HG02610 (cell line): Measurements from ENCODE around the gene CD84.
A peak's percentile ranks its signal among the peaks of the same experiment; 100 is the strongest.

Experiments
- ATAC-seq: cut with Tn5 transposase; IDR thresholded peaks from one replicate; pipeline ENCODE4 v1.9.1; 2021; ENCODE audit warnings: mild to moderate bottlenecking, moderate library complexity; ENCODE audit not compliant: unreplicated experiment

Gene CD84, protein sequence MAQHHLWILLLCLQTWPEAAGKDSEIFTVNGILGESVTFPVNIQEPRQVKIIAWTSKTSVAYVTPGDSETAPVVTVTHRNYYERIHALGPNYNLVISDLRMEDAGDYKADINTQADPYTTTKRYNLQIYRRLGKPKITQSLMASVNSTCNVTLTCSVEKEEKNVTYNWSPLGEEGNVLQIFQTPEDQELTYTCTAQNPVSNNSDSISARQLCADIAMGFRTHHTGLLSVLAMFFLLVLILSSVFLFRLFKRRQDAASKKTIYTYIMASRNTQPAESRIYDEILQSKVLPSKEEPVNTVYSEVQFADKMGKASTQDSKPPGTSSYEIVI

GRCh38 chr1:160579216-160579701, at the start of gene CD84:
CD84 (minus strand) TSS chr1:160579496; CDS start chr1:160579437, 59 bp downstream.
- ATAC-seq: no peak

GRCh38 chr1:160628799-160629263, 49.5 kb upstream of the CD84 start:
- no peak for ATAC-seq

GRCh38 chr1:160627677-160628289, 48.5 kb upstream of the CD84 start:
- peak; percentile 1 for ATAC-seq

GRCh38 chr1:160626509-160627342, 47.4 kb upstream of the CD84 start:
- ATAC-seq: peak; percentile 34

DNA sequence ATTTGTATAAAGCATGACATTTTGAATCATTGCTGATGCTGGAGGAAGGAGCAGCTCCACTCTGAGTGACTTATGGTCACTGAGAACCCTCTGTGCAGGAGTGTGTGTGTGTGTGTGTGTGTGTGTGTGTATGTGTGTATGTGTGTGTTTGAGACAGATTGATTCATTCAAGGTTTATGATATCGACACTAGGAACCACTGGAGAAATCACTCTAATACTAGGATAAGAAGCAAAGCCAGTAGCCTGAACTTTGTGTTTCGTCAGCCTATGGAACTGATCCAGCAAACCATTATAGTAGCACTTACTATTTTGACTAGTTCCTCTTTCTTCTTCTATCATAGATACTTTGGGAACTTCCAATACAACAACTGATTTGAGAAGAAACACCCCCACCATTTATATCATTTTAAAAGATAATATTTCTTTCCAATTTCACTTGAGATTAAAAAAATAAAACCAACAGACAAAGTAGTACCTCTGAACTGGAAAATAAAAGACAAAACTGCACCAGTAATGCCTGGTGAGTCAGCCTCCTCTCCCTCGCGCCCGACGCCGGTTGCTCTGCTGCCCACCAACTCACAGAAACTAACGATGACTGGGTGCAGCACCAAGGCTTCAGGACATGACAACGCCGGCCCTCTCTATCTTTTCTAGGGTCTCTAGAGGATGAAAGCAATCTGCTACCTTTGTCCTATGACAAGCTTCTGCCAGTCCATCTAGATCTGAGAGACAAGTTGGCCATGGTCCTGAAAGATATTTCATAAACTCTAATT, 46.6 kb upstream of the CD84 start:
- ATAC-seq: peak; percentile 1

DNA sequence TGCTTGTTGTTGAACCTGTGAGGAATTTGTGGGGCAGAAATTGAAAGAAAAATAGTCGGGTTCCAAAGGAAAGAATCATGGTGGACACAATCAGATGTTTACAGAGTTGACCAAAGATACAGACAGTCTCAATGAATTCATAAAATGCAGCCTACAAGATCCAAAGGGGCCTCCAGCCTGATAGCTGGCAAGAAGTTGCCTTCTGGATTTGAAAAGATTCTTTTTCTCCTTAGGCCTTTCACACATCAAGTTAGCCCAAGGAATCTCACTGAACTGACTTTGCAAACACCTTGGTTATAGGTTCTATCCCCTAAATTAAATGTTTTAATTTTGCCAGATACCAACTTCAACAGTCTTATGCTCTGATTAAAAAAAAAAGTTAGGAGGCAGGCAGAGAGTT, 46.0 kb upstream of the CD84 start:
- ATAC-seq: no peak

DNA sequence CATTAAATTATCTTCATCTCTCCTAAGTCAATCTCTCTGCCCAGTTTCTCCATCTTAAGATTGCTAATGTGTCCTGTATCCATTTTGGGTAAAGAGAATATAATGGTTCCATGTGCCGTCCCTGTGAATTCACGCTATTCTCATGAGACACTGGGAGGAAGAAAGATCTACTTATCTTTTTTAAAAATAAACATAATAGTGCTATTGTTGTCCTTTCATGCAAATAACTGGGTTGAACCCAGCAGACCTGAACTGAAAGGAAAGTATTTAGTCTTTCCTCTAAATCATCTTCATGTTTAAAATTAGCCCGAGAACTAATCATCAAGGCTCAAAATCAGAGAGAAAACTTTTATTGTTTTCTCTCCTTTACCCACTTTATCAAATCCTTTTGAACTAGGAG, 45.2 kb upstream of the CD84 start:
- no peak for ATAC-seq

DNA sequence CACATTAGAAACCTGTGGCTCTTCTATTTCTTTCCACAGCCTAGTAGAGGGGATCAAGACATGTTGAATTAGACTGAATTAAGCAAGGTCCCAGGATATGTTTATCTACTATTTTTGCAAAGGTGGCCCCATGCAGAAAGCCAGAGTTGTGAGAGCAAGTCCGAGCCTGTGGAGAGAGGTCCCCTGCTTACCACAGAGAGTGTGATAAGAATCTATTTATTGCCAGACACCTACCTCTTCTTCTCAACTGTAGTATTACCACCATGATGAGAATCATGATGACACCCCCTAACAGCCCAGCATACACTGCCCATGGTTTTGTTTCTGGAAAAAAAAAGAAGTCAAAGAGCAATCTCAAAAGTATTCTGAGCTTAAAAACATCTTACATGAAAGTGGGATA, 44.6 kb upstream of the CD84 start:
- ATAC-seq: no peak

- no peak for ATAC-seq
Observed at GRCh38 chr1:160623227-160623633, 43.9 kb upstream of the CD84 start.

- ATAC-seq: no peak
Observed at GRCh38 chr1:160622501-160623226, 43.4 kb upstream of the CD84 start.

DNA sequence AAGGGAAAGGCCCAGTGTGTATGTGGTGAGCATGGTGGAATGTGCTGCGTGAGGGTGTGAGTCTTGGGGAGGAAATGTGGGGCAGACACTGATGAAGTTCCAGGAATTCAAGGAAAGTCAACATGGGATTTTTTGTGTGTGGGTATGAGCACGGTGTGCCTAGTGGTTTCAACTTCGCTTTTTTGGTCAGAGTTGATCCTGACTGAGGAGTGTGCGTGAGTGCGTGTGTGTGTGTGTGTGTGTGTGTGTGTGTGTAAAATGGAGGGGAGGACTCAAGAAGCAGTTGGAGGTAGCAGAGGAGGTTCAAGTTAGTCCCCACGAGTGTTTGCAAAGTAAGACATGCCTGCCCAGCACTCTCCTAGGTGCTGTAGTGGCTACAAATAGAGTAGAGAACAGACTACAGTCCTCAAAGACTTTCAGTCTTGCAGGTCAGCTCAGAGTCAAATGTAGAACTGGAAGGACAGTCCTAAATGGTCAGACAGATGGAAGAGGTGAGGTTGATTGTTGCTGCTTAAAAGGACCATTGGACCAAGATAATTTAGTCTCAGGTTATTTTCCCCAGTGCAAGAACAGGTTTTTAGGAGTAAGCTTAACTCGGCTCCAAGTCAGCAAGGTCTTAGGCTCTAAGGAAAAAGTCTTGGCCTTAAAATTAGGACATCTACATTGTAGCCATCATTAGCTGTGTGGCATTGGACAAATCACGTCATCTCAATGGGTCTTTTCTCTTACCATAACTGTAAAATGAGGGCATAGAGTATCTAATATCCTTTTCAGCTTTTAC, 42.5 kb upstream of the CD84 start:
- no peak for ATAC-seq

DNA sequence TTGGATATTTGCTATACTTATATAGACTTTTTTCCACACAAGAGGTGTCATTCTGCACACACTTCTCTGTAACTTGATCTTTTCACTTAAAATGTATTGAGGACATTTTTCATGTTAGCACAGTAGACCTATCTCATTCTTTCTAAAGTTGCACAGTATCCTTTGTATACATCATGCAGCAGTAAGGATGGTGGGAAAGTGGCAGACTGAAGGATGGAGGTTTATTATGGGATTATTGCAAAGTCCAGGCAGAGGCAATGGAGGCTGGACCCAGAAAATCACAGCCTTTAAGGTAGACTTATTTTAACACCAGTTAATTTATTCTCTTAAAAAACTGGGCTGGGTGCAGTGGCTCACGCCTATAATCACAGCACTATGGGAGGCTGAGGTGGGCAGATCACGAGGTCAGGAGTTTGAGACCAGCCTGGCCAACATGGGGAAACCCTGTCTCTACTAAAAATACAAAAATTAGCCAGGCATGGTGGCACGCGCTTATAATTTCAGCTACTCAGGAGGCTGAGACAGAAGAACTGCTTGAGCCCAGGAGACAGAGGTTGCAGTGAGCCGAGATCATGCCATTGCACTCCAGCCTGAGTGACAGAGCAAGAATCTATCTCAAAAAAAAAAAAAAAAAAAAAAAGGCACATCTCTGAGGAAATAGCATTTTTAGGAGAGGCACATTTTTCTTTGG, 41.8 kb upstream of the CD84 start:
- ATAC-seq: no peak

DNA sequence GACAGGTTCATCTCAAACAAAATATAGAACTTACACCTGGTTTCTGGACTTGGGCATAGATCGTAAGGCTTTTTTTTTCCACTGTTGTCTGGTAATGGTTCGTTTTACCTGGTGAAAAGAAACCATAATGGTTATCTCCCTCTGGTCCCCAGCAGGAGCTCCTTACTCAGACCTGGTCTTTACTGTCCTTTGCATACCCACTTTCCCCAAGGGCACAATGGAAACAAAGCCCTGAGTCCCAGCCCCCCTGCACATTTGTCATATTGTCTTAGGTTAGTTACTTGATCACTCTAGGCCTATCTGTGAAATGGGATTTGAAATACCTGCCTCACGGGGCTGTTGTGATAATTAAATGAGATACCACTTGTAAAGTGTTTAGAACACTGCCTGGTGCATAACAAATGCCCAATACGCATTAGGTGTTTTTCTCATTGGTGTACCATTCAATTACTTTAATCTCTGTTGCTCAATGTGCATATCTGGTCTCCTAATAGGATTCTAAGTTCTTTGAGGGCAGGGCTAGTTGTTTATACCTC, 40.5 kb upstream of the CD84 start:
- ATAC-seq: no peak

GRCh38 chr1:160618763-160619274, 39.5 kb upstream of the CD84 start:
- no peak for ATAC-seq

DNA sequence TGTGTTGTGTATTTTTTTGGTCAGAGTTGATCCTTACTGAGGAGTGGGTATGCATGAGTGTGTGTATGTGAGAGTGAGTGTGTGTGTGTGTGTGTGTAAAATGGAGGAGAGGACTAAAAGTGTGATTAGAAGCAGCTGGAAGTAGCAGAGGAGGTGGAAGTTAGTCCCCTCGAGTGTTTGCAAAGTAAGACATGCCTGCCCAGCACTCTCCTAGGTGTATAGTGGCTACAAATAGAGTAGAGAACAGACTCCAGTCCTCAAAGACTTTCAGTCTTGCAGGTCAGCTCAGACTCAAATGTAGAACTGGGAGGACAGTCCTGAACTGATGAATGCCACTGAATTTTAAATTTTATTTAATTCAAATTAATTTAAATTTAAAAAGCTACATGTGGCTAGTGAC, 39.0 kb upstream of the CD84 start:
- ATAC-seq: no peak

GRCh38 chr1:160615660-160616059, 36.4 kb upstream of the CD84 start:
- ATAC-seq: no peak

DNA sequence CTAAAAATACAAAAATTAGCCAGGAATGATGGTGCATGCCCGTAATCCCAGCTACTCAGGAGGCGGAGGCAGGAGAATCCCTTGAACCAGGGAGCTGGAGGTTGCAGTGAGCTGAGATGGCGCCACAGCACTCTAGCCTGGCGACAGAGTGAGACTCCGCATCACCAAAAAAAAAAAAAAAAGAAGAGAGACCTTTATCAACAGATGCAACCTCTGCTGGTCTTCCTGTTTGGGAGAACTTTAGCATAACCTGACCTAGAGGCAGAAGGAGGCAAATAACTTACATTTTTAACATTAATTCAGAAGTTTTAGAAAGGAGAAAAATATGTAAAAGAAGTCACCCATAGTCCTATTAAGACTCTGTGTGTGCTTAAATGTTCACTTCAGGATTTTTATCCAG, 35.1 kb upstream of the CD84 start:
- ATAC-seq: no peak

DNA sequence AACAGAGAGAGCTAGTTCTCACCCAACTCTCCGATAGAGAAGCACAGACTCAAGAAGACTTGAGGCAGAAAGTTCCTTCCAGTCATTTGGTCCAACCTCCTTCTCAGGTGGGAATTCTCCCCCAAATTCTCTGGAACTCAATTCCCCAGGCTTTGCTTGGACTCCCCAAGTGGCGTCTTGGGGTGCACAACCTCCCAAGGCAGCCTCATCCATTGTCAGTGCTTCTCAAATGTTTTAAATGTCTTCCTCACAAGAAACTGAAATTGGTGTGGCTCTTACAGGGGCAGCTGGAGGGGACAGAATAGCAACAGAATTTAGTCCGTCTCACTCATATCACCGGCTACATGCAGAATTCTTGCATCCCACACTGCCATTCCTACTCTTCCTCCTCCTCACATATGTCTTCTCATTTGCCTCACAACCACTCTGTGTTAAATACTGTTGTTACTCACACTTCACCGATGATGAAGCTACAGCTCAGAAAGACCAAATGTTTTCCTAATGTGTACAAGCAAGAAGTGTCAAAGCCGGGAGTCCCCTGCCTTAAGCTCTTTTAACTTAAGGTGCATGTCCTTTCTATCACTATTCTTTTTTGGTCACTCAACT, 33.4 kb upstream of the CD84 start:
- ATAC-seq: no peak
